ENCODE data around the gene TRIM8.

- TF ChIP-seq ZNF121 (CRISPR knock-in tag; IDR thresholded peaks at IDR 0.05): no peak
- TF ChIP-seq CTCF (IDR thresholded peaks at IDR 0.05): no peak
- TF ChIP-seq ZNF512 (CRISPR knock-in tag; IDR thresholded peaks at IDR 0.05; ENCODE audit: borderline replicate concordance): no peak
- TF ChIP-seq ZNF423 (CRISPR knock-in tag; IDR thresholded peaks at IDR 0.05): no peak
- TF ChIP-seq ZBTB43 (CRISPR knock-in tag; IDR thresholded peaks at IDR 0.05): no peak
- TF ChIP-seq NR3C1 (CRISPR knock-in tag; conservative IDR thresholded peaks at IDR 0.05; ENCODE audit: low read depth): no peak
- TF ChIP-seq, protein P1, sequence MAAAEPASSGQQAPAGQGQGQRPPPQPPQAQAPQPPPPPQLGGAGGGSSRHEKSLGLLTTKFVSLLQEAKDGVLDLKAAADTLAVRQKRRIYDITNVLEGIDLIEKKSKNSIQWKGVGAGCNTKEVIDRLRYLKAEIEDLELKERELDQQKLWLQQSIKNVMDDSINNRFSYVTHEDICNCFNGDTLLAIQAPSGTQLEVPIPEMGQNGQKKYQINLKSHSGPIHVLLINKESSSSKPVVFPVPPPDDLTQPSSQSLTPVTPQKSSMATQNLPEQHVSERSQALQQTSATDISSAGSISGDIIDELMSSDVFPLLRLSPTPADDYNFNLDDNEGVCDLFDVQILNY (CRISPR knock-in tag; IDR thresholded peaks at IDR 0.05): no peak
- TF ChIP-seq, protein P2, sequence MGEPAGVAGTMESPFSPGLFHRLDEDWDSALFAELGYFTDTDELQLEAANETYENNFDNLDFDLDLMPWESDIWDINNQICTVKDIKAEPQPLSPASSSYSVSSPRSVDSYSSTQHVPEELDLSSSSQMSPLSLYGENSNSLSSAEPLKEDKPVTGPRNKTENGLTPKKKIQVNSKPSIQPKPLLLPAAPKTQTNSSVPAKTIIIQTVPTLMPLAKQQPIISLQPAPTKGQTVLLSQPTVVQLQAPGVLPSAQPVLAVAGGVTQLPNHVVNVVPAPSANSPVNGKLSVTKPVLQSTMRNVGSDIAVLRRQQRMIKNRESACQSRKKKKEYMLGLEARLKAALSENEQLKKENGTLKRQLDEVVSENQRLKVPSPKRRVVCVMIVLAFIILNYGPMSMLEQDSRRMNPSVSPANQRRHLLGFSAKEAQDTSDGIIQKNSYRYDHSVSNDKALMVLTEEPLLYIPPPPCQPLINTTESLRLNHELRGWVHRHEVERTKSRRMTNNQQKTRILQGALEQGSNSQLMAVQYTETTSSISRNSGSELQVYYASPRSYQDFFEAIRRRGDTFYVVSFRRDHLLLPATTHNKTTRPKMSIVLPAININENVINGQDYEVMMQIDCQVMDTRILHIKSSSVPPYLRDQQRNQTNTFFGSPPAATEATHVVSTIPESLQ (CRISPR knock-in tag; IDR thresholded peaks at IDR 0.05): no peak
- TF ChIP-seq, protein P3, sequence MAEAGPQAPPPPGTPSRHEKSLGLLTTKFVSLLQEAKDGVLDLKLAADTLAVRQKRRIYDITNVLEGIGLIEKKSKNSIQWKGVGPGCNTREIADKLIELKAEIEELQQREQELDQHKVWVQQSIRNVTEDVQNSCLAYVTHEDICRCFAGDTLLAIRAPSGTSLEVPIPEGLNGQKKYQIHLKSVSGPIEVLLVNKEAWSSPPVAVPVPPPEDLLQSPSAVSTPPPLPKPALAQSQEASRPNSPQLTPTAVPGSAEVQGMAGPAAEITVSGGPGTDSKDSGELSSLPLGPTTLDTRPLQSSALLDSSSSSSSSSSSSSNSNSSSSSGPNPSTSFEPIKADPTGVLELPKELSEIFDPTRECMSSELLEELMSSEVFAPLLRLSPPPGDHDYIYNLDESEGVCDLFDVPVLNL (CRISPR knock-in tag; IDR thresholded peaks at IDR 0.05; ENCODE audit: borderline replicate concordance, low read depth): no peak
- TF ChIP-seq, protein P4, sequence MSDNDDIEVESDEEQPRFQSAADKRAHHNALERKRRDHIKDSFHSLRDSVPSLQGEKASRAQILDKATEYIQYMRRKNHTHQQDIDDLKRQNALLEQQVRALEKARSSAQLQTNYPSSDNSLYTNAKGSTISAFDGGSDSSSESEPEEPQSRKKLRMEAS (CRISPR knock-in tag; IDR thresholded peaks at IDR 0.05): no peak
- TF ChIP-seq, protein P5, sequence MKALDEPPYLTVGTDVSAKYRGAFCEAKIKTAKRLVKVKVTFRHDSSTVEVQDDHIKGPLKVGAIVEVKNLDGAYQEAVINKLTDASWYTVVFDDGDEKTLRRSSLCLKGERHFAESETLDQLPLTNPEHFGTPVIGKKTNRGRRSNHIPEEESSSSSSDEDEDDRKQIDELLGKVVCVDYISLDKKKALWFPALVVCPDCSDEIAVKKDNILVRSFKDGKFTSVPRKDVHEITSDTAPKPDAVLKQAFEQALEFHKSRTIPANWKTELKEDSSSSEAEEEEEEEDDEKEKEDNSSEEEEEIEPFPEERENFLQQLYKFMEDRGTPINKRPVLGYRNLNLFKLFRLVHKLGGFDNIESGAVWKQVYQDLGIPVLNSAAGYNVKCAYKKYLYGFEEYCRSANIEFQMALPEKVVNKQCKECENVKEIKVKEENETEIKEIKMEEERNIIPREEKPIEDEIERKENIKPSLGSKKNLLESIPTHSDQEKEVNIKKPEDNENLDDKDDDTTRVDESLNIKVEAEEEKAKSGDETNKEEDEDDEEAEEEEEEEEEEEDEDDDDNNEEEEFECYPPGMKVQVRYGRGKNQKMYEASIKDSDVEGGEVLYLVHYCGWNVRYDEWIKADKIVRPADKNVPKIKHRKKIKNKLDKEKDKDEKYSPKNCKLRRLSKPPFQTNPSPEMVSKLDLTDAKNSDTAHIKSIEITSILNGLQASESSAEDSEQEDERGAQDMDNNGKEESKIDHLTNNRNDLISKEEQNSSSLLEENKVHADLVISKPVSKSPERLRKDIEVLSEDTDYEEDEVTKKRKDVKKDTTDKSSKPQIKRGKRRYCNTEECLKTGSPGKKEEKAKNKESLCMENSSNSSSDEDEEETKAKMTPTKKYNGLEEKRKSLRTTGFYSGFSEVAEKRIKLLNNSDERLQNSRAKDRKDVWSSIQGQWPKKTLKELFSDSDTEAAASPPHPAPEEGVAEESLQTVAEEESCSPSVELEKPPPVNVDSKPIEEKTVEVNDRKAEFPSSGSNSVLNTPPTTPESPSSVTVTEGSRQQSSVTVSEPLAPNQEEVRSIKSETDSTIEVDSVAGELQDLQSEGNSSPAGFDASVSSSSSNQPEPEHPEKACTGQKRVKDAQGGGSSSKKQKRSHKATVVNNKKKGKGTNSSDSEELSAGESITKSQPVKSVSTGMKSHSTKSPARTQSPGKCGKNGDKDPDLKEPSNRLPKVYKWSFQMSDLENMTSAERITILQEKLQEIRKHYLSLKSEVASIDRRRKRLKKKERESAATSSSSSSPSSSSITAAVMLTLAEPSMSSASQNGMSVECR (CRISPR knock-in tag; IDR thresholded peaks at IDR 0.05; ENCODE audit: borderline replicate concordance): no peak
- TF ChIP-seq IRF2 (CRISPR knock-in tag; IDR thresholded peaks at IDR 0.05; ENCODE audit: borderline replicate concordance, low read depth): no peak
- no peak for TF ChIP-seq NR1H2 (CRISPR knock-in tag; IDR thresholded peaks at IDR 0.05)
- no peak for TF ChIP-seq RORB (CRISPR knock-in tag; IDR thresholded peaks at IDR 0.05)
These were observed 1.7 kb downstream of the TRIM8 start for GRCh38 chr10:102645741-102646609.

Measured in WTC11 (cell line).